ENCODE measurements around the gene TECTB. TPM values are rescaled to one million over a fixed set of nuclear protein-coding genes. Genes with fewer than 3 reads are reported as not detected.

Gene TECTB
- total RNA-seq, 4 donors from 2014 or later = not detected

DNA sequence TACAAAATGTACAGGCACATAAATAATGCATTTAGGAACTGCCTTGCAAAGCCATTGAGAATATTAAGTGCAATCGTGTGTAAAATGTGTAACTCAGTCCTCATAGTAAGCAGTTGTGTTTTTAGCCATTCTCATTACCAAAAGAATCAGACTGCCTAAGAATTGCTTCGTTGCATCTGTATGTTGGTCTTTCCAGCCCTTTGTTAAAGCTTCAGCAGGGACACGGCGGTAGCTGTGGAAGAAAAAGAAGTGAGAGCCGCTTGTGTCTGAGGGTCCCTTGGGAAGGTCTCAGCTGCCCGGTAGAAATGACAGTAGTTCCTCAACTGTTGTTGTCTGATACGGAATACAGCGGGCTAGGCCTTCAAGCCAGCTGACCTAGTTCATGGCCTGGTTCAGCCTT, 67.9 kb downstream of the TECTB start:
- Histone ChIP-seq H3K36me3 (no peaks in the 10 kb centered on the region), H3K27ac (no peak overlapping the region), H3K9me3 (no peaks in the 10 kb centered on the region), H3K27me3 (no peaks in the 10 kb centered on the region), H3K4me1 (no peaks in the 10 kb centered on the region), H3K4me3 (no peak overlapping the region)
- no peak for ATAC-seq
- intact Hi-C loops (cut with DNase I; ENCODE audit: low total_unique reads) = no loop called here
- no peak for DNase-seq
- no peak for TF ChIP-seq POLR2A (IDR thresholded peaks at IDR 0.05)
- TF ChIP-seq, protein P1, sequence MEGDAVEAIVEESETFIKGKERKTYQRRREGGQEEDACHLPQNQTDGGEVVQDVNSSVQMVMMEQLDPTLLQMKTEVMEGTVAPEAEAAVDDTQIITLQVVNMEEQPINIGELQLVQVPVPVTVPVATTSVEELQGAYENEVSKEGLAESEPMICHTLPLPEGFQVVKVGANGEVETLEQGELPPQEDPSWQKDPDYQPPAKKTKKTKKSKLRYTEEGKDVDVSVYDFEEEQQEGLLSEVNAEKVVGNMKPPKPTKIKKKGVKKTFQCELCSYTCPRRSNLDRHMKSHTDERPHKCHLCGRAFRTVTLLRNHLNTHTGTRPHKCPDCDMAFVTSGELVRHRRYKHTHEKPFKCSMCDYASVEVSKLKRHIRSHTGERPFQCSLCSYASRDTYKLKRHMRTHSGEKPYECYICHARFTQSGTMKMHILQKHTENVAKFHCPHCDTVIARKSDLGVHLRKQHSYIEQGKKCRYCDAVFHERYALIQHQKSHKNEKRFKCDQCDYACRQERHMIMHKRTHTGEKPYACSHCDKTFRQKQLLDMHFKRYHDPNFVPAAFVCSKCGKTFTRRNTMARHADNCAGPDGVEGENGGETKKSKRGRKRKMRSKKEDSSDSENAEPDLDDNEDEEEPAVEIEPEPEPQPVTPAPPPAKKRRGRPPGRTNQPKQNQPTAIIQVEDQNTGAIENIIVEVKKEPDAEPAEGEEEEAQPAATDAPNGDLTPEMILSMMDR (IDR thresholded peaks at IDR 0.05 in 4 of 5, conservative IDR thresholded peaks at IDR 0.05 in 1 of 5) = no peak
- in situ Hi-C loops (cut with MboI; ENCODE audit: low sequenced_read_pairs in 4 of 4) = no loop called here

DNA sequence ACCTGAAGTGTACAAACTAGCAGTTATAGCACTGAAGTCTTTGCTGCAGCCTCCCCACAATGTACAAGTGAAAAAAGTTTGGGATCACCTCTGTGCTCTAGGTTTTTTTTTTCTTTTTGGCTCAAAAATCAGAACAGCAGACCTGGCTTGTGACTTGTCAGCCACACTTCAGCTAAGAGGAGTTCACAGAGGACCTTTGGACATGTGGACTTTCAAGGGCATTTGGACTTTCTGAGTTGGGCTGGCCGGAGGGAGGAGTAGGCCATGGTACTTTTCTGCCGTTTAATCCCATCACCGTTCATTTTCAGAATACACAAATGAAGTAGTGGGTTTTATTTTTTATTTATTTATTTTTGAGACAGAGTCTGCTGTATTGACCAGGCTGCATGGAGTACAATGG, 68.8 kb downstream of the TECTB start:
- ATAC-seq = no peak
- H3K27ac ChIP-seq = no peak overlapping the region
- no peak for TF ChIP-seq POLR2A (IDR thresholded peaks at IDR 0.05)
- TF ChIP-seq, protein P1 (IDR thresholded peaks at IDR 0.05 in 4 of 5, conservative IDR thresholded peaks at IDR 0.05 in 1 of 5) = no peak

DNA sequence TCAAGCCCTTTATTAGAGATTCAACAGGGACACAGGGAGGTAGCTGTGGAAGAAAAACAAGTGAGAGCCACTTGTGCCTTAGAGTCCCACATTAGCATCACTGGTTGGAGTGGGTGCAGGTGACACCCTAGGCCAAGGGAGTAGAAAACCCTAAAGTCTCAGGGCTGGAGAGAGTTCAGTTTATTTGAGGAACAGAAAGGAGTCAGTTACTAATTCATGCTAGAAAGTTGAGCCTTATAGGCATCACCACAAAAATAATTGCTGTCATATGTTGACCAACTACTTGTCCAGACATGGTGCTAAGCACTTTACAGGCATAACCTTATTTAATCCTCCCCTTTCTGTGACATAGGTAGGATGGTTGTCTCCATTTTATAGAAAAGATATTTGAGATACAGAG, 69.8 kb downstream of the TECTB start:
- Histone ChIP-seq H3K27ac (no peak overlapping the region), H3K4me3 (no peak overlapping the region), H3K4me1 (no peaks in the 10 kb centered on the region), H3K27me3 (no peaks in the 10 kb centered on the region), H3K36me3 (no peaks in the 10 kb centered on the region), H3K9me3 (no peaks in the 10 kb centered on the region)
- intact Hi-C loops (cut with DNase I; ENCODE audit: low total_unique reads) (no loop called here), in situ Hi-C loops (cut with MboI; ENCODE audit: low sequenced_read_pairs in 4 of 4) (no loop called here)
- ATAC-seq = no peak
- TF ChIP-seq, protein P1 (IDR thresholded peaks at IDR 0.05 in 4 of 5, conservative IDR thresholded peaks at IDR 0.05 in 1 of 5) = no peak
- no peak for TF ChIP-seq POLR2A (IDR thresholded peaks at IDR 0.05)
- DNase-seq = no peak

More for the DNA sequence above, 68.8 kb downstream of the TECTB start:
- Histone ChIP-seq H3K27me3 (no peaks in the 10 kb centered on the region), H3K9me3 (no peaks in the 10 kb centered on the region), H3K36me3 (no peaks in the 10 kb centered on the region), H3K4me3 (no peak overlapping the region), H3K4me1 (no peaks in the 10 kb centered on the region)
- intact Hi-C loops (cut with DNase I; ENCODE audit: low total_unique reads) (no loop called here), in situ Hi-C loops (cut with MboI; ENCODE audit: low sequenced_read_pairs in 4 of 4) (no loop called here)
- no peak for DNase-seq

Small RNAs within 50 kb of the gene (microRNA-seq; reads per million reads assigned to microRNA genes)
- 0 reads per million in 2 donors for gene MIR6715A (ENCODE audit: borderline replicate concordance in 2 of 2)
- gene MIR6715B (ENCODE audit: borderline replicate concordance in 2 of 2) = 0 reads per million in 2 donors

Other genes starting within 250 kb of the TECTB start
- 1 to 10 TPM; 4.0 to 9.0 (median 4.6) TPM for gene GPAM, start 99.6 kb upstream of the TECTB start, total RNA-seq
- gene ACSL5, start 90.7 kb downstream of the TECTB start, total RNA-seq = 1 to 10 TPM; 2.2 to 4.1 (median 3.1) TPM
- 10 to 100 TPM in 2 of 4 donors, 1 to 10 TPM in 2; 7.4 to 11.7 (median 9.7) TPM for gene ZDHHC6, start 163.5 kb downstream of the TECTB start, total RNA-seq
- gene VTI1A, start 163.8 kb downstream of the TECTB start, total RNA-seq = 10 to 100 TPM; 26.5 to 51.2 (median 30.6) TPM